GM18511 (cell line): ENCODE results near the gene SMARCC2.
"Not testable (repeated sequence)": the region's sequence is repeated elsewhere in the genome, so short reads cannot be mapped to it uniquely, and the experiment has no call there.

Source experiments
- ATAC-seq: cut with Tn5 transposase; IDR thresholded peaks from one replicate; pipeline ENCODE4 v1.9.1; 2021; ENCODE audit warnings: mild to moderate bottlenecking, moderate library complexity; ENCODE audit not compliant: unreplicated experiment

Gene SMARCC2

DNA sequence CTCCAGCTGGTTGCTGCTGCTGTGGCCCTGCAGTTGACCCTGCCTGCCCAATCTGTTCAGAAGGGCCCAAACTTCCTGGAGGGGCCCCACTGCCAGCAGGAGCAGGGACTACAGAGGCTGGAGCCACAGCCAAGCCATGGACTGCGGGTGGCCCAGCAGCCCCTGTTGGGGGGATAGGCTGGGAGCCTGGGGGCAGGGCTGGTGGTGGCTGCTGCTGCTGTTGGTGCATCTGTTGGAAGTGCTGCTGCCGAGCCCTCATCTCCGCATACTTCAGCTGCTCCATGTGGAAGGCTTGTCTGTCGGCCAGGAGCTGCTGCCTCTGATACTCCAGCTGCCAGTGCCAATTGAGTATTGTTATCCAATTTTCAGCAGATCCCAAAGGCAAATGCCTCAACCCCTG is 23.9 kb downstream of the SMARCC2 start:
- no peak for ATAC-seq

DNA sequence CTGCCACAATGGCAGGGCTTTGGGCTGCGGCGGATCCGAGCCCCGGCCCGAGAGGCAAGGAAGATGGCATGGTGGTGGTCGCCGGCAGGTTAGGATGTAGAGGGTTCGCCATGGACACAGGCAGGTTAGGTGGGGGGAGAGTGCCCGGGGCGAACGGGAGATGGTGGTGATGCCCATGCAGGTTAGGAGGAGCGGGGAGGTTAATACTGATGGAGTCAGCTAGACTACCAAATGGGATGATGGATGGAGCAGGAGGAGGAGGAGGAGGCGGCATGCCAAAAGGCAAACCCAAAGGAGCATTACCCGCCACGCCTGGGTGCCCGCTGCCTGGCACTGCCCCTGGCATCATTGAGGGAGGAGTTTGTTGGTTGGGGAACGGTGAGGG is 24.9 kb downstream of the SMARCC2 start:
- ATAC-seq, result no peak

GRCh38 chr12:56163533-56164344 is 25.5 kb downstream of the SMARCC2 start:
- no peak for ATAC-seq

GRCh38 chr12:56162468-56163290 is 26.6 kb downstream of the SMARCC2 start:
- ATAC-seq, result no peak

- ATAC-seq, result no peak
Measured at GRCh38 chr12:56161690-56162351, 27.5 kb downstream of the SMARCC2 start.

GRCh38 chr12:56160894-56161689 is 28.2 kb downstream of the SMARCC2 start:
- no peak for ATAC-seq

GRCh38 chr12:56160193-56160763 is 29.0 kb downstream of the SMARCC2 start:
- no peak for ATAC-seq

- ATAC-seq, result no peak
Measured at GRCh38 chr12:56159482-56160192, 29.6 kb downstream of the SMARCC2 start.

DNA sequence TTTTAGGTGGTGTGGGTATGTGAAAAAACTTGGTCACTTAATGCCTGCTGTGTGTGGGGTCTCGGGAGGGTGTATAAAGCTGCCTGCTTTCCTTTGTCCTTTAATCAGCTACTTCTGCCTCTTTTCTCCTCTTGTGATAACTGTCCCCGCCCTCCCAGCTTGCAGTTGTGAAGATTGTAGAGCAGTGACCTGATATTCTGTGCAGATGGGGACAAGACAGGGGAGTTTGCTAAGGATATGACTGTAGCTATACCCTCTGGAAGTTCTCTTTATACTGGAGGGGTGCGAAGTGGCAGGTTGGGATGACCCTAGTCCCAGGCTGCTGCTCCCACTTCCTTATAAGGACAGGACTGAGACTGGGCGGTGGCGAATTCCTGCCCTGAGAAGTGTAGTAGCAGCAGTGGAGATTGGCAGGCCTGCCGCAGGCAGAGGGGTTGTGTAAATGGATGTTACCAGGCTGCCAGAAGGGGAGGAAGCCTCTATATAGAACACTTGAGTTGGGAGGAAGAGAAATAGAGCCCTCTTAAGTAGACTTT is 30.3 kb downstream of the SMARCC2 start:
- ATAC-seq, result no peak

DNA sequence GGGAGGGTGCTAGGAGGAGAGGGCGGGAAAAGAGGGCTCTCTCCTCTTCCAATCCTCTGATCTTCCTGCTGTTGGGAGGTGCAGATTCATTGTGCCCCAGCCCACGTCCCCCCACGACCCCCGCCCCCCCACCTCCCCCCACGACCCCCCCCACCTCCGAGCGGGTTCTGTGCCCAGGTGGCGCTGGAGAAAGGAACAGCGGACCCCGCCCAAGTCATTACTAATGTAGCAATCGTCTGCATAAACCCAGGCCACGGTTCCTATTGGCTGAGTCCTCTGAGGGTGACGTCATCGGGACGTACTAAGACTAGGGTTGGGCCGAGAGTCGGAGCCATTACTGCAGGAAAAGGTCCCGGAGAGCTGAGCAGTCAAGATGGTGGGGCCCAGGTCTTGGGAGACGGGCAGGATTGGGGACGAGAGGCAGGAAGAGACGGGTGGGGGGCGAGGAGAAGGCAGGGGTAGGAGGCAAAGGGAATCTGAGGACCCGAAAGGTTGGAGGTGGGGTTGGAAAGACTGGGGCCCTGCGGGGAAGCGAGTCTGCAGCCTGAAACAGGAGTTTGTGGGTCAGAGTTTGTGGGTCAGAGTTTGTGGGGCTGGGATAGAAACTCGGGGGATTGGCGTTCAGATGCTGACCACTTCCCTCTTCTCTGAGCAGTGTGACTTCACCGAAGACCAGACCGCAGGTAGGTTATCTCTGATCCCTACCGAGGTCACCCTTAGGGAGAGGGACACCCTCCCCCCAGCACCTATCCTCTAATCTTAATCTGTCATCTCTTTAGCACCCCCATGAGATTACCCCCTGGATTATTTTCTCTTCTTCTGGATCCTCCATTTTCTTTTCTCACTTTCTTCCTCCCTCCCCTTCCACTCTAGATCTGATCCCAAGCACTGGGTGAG is 31.0 kb downstream of the SMARCC2 start, which contains the start of gene MYL6:
TSS of gene MYL6 (plus strand) at position 331 of the 897 bp plus-strand sequence. CDS start at position 374, 43 bp downstream.
- peak; percentile 85 for ATAC-seq

DNA sequence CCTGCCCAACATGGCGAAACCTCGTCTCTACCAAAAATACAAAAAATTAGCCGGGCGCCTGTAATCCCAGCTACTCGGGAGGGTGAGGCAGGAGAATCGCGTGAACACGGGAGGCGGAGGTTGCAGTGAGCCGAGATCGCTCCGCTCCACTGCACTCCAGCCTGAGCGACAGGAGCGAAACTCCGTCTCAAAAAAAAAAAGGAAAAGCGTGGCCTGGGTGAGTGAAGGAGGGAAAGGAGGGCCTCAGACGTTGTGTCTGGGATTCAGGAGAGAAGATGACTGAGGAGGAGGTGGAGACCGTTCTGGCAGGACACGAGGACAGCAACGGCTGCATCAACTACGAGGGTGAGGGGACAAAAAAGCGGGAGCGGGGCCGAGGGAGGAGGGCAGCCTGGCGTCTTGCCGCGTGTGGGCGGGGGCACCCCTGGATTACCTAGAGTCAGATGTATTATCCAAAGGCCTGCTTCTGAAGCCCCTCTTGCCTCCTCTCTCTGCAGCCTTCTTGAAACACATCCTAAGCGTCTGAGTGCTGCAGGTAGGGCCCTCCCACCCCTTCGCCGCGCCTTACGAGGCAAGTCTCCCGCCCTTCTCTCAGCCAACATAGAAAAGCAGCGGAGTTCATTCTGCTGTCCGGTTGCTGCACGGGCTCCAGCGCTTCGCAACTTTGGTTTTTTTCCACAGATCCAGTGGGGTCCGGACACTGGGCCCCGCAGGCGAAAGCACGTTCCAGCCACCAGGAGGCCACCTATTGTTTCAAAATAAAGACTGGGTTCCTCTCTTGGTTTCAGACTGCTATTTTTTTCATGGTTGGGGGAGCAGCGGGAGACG is 31.9 kb downstream of the SMARCC2 start:
- peak; percentile 43 for ATAC-seq

DNA sequence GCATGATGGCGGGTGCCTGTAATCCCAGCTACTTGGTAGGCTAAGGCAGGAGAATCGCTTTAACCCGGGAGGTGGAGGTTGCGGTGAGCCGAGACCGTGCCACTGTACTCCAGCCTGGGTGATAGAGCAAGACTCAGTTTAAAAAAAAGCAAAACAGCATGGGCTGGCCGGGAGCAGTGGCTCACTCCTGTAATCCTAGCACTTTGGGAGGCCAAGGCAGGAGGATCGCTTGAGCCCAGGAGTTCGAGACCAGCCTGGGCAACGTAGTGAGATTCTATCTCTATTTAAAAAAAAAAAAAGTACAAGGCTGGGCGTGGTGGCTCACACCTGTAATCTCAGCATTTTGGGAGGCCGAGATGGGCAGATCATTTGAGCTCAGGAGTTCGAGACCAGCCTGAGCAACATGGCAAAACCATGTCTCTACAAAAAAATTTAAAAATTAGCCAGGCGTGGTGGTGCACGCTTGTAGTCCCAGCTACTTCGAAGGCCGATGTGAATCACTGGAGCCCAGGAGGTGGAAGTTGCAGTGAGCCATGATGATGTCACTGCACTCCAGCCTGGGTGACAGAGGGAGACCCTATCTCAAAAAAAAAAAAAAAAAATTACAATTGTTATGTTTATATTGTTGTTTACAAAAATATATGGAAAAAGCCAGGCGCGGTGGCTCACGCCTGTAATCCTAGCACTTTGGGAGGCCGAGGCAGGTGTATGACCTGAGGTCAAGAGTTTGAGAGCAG is 32.7 kb downstream of the SMARCC2 start:
- not testable (repeated sequence) for ATAC-seq

GRCh38 chr12:56155256-56155845 is 33.9 kb downstream of the SMARCC2 start:
- ATAC-seq, result no peak

- ATAC-seq, result no peak
Measured at GRCh38 chr12:56154818-56155217, 34.5 kb downstream of the SMARCC2 start.

- no peak for ATAC-seq
Measured at GRCh38 chr12:56154246-56154771, 35.0 kb downstream of the SMARCC2 start.

DNA sequence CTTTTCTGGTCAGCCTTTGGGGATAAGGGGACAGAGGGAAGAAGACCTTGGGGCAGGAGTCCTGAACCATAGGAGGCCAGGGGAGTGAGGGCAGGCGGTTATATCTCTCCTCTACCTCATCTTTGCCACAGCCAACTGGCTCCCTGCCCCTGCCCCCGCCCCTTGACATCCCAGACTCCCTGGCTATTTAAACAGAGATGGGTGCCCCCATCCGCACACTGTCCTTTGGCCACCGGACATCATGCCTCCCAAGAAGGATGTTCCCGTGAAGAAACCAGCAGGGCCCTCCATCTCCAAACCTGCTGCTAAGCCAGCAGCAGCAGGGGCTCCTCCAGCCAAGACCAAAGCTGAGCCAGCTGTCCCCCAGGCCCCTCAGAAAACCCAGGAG is 35.6 kb downstream of the SMARCC2 start:
- no peak for ATAC-seq
